Glutamatergic neuron (in vitro differentiated cells): Measurements from ENCODE around the gene MAPKAP1. TPM values are rescaled to one million over a fixed set of nuclear protein-coding genes. Genes with fewer than 3 reads are reported as not detected.

ENCODE experiments used
- DNase-seq: peaks from one replicate; pipeline ENCODE4 v3.0.0; 2022
- H3K27ac Mint-ChIP-seq: one replicate; pipeline ENCODE4 v1.8.0; 2020; ENCODE audit warnings: mild to moderate bottlenecking, mixed read lengths, inconsistent platforms; ENCODE audit not compliant: unreplicated experiment
- H3K27me3 Mint-ChIP-seq: one replicate; pipeline ENCODE4 v1.8.0; 2020; ENCODE audit warnings: mild to moderate bottlenecking, moderate library complexity, mixed read lengths, inconsistent platforms; ENCODE audit not compliant: unreplicated experiment
- H3K36me3 Mint-ChIP-seq: one replicate; pipeline ENCODE4 v1.8.0; 2020; ENCODE audit warnings: mild to moderate bottlenecking, mixed read lengths, inconsistent platforms; ENCODE audit not compliant: unreplicated experiment
- H3K4me1 Mint-ChIP-seq: one replicate; pipeline ENCODE4 v1.8.0; 2020; ENCODE audit warnings: mild to moderate bottlenecking, low read depth, mixed read lengths, inconsistent platforms; ENCODE audit not compliant: unreplicated experiment
- H3K4me3 Mint-ChIP-seq: one replicate; pipeline ENCODE4 v1.8.0; 2020; ENCODE audit warnings: mild to moderate bottlenecking, mixed read lengths, inconsistent platforms; ENCODE audit not compliant: unreplicated experiment
- H3K9me3 Mint-ChIP-seq: one replicate; pipeline ENCODE4 v1.8.0; 2020; ENCODE audit warnings: mild to moderate bottlenecking, moderate library complexity, mixed read lengths, inconsistent platforms; ENCODE audit not compliant: unreplicated experiment
- total RNA-seq: library from RNA; stranded (reverse); fragmentation: NEBNext Ultra II Directional; extraction: Animal tissue kit (Norgen Biotek cat#: 25700); gene quantifications from one replicate; pipeline ENCODE4 v1.2.1, GENCODE V29; 2021; ENCODE audit not compliant: unreplicated experiment
- TF ChIP-seq, protein P1 (sequence below): fragments of 200-600 bp; sonication (generic); IDR thresholded peaks from one replicate; pipeline ENCODE4 v1.5.0; 2021; ENCODE audit not compliant: partially characterized antibody, unreplicated experiment

The MAPKAP1 gene
- total RNA-seq, 1 donor from 2014 or later = 59.6 TPM

DNA sequence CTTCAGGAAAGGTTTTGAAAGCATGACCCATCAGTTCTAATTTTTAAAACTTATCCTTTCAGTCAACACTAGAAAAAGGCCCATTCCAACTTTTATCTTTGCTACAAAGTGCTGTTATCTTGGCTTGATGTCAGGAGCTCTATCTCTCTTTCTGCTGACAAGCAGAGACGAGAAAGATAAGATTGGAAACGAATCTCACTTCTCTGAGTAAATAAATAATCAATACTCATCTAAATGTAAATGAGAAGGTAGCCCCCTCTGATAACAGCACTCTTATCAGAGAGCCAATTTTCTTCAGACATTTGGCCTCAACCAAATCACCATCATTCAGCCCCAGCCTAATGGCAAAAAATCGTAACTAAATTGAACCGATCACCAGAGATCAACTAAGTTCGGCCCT lies 191.7 kb downstream of the MAPKAP1 start:
- Mint-ChIP-seq H3K9me3 (no peaks in the 10 kb centered on the region), H3K27ac (no peak overlapping the region), H3K4me3 (no peak overlapping the region), H3K4me1 (peaks cover 15% of the 10 kb centered on the region), H3K27me3 (peaks cover 5% of the 10 kb centered on the region), H3K36me3 (no peaks in the 10 kb centered on the region)
- DNase-seq = no peak
- TF ChIP-seq, protein P1, sequence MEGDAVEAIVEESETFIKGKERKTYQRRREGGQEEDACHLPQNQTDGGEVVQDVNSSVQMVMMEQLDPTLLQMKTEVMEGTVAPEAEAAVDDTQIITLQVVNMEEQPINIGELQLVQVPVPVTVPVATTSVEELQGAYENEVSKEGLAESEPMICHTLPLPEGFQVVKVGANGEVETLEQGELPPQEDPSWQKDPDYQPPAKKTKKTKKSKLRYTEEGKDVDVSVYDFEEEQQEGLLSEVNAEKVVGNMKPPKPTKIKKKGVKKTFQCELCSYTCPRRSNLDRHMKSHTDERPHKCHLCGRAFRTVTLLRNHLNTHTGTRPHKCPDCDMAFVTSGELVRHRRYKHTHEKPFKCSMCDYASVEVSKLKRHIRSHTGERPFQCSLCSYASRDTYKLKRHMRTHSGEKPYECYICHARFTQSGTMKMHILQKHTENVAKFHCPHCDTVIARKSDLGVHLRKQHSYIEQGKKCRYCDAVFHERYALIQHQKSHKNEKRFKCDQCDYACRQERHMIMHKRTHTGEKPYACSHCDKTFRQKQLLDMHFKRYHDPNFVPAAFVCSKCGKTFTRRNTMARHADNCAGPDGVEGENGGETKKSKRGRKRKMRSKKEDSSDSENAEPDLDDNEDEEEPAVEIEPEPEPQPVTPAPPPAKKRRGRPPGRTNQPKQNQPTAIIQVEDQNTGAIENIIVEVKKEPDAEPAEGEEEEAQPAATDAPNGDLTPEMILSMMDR = no peak

DNA sequence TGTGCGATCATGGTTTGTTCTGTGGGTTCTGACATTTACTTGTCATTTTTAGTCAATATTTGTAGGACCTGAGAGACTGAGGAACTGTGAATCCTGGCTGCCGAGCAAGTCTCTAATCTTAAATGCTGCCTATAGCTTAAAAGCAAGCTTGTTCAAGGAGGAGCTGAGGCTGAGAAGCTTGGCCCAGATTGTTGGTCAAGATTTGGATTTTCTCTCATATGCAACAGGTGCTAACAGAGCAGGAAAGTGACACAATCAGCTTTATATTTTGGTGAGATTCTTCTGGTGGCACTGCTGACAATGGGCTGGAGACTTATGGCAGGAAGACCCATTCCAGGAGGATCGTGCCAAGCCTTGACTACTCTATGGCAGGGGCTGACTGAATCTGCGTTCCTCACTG lies 192.5 kb downstream of the MAPKAP1 start:
- Mint-ChIP-seq H3K4me1 (peaks cover 18% of the 10 kb centered on the region), H3K4me3 (no peak overlapping the region), H3K27me3 (peaks cover 5% of the 10 kb centered on the region), H3K27ac (no peak overlapping the region), H3K36me3 (no peaks in the 10 kb centered on the region), H3K9me3 (no peaks in the 10 kb centered on the region)
- no peak for DNase-seq
- TF ChIP-seq, protein P1 = no peak

DNA sequence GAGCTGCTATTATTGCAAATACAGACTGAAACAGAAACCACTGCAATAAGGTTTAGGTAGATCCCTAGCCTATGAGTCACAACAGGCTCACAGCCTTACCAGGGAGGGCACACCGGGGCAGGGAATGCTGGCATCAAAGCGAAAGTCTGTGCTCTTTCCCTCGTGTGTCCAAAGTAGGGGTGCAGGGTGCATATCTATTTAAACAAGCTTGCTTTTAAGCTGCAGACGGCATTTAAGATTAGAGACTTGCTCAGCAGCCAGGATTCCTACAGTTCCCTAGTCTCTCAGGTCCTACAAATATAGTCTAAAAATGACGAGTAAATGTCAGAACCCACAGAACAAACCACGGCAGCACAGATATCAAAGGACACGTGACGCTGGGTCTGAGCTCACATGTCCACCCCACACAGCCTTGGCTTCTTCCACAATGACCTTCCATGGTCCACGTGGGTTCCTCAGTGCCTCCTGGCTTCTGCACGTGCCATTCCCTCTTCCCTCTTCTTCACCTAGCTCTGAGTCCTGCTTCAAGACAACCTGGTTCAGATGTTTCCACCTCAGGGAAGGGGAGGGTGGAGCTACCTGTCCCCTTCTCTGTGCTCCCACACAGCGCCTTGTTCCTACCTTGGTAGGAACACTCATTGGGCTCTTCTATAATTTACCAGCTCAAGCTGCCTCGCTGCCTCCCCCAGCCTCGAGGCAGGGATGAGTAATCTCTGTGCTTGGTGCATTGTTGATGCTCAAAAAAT lies 193.2 kb downstream of the MAPKAP1 start:
- TF ChIP-seq, protein P1 = no peak
- no peak for DNase-seq
- H3K36me3 Mint-ChIP-seq = no peaks in the 10 kb centered on the region
- no peak overlapping the region for H3K27ac Mint-ChIP-seq
- no peak overlapping the region for H3K4me3 Mint-ChIP-seq
- no peaks in the 10 kb centered on the region for H3K9me3 Mint-ChIP-seq
- peaks cover 5% of the 10 kb centered on the region for H3K27me3 Mint-ChIP-seq
- peaks cover 18% of the 10 kb centered on the region for H3K4me1 Mint-ChIP-seq

DNA sequence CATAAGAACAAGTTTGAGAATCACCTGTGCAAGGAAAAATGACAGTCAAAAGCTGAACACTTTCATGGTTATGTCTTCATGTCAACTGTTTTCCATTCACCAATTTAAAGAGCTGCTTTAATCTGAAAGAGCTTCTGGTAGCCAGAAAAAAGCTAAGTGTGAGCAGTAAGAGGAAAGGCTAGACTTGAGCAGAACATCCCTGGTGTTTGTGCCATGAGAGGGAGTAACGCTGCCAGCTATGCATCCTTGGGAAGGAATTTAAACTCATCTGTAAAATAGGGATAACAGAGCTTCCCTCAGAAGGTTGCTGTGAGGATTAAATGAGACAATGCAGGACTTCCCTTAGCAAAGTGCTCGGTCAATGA lies 193.7 kb downstream of the MAPKAP1 start:
- Mint-ChIP-seq H3K9me3 (no peaks in the 10 kb centered on the region), H3K4me3 (no peak overlapping the region), H3K27me3 (peaks cover 5% of the 10 kb centered on the region), H3K27ac (no peak overlapping the region), H3K36me3 (no peaks in the 10 kb centered on the region), H3K4me1 (peaks cover 18% of the 10 kb centered on the region)
- TF ChIP-seq, protein P1 = no peak
- DNase-seq = no peak

DNA sequence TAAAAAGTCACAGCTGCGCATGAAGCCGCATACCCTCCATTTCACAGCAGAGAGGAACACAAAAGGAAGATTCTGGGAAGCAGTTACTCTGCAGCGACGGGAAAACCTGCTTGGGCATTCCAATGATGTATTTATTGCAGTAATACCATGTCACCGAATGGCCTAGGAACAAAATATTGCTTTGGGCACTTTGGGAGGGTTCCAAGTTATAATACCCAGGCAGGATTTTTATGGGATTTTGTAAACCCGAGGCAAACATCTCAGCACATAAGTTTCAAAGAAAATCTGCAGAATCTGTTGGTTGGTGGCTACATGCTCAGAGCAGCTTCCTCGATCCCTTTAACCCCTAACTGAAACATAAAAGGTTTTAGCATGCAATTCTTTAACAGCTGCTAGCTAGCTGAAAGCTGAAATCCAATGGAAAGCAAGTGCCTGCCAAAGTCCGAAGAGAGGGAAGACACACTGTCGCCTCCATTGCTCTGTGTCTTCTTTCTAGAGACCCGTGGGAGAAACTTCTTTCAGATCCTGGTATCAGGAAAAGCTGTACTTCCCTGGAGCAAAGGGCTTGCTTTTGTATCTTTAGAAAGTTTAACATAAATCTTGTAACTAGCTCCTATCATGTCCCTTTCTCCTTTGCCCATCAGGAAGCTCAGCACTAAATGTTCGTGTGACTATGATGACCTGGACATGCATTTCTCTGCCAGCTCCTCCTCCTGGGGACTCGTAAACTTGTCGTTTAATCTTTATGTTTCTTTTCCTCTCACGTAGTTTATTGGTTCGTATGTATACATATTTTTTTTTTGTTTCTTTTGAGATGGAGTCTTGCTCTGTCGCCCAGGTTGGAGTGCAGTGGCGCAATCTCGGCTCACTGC lies 195.0 kb downstream of the MAPKAP1 start:
- Mint-ChIP-seq H3K27me3 (peaks cover 5% of the 10 kb centered on the region), H3K9me3 (no peaks in the 10 kb centered on the region), H3K4me1 (peaks cover 17% of the 10 kb centered on the region), H3K36me3 (no peaks in the 10 kb centered on the region), H3K4me3 (no peak overlapping the region), H3K27ac (no peak overlapping the region)
- DNase-seq = no peak
- TF ChIP-seq, protein P1 = no peak
